Skin epidermis (tissue), 12 donors: ENCODE data around the gene ISCA1.

Experiments
- H3K27ac ChIP-seq, 21 experiments: fragments of 200-600 bp; sonication (generic) in 11 of 21; one replicate each; pipeline ENCODE4 v1.5.0; 2020; ENCODE audit warnings: mild to moderate bottlenecking in 3 of 21, inconsistent platforms in 2 of 21, moderate library complexity in 2 of 21
- H3K4me3 ChIP-seq, 7 experiments: fragments of 200-600 bp; sonication (generic) in 2 of 7; one replicate each; pipeline ENCODE4 v1.5.0; 2020; ENCODE audit warnings: inconsistent platforms in 2 of 7, mild to moderate bottlenecking in 2 of 7, moderate library complexity in 1 of 7

The ISCA1 gene

GRCh38 chr9:86242071-86242470 is 40.3 kb downstream of the ISCA1 start:
- H3K27ac ChIP-seq, result no peak overlapping the region
- H3K4me3 ChIP-seq, result no peak overlapping the region

GRCh38 chr9:86241216-86241615 is 41.1 kb downstream of the ISCA1 start:
- H3K27ac ChIP-seq, result no peak overlapping the region

GRCh38 chr9:86238861-86239770 is 43.2 kb downstream of the ISCA1 start:
- no peak overlapping the region for H3K27ac ChIP-seq
- H3K4me3 ChIP-seq, result no peak overlapping the region

More at GRCh38 chr9:86241216-86241615, 41.1 kb downstream of the ISCA1 start:
- H3K4me3 ChIP-seq, result no peak overlapping the region

GRCh38 chr9:86230858-86231257 is 51.5 kb downstream of the ISCA1 start:
- H3K27ac ChIP-seq, result no peak overlapping the region
- no peak overlapping the region for H3K4me3 ChIP-seq

GRCh38 chr9:86222667-86223066 is 59.7 kb downstream of the ISCA1 start:
- no peak overlapping the region for H3K4me3 ChIP-seq
- H3K27ac ChIP-seq, result no peak overlapping the region

- Histone ChIP-seq H3K4me3 (no peak overlapping the region), H3K27ac (no peak overlapping the region)
Observed at GRCh38 chr9:86219606-86220005, 62.7 kb downstream of the ISCA1 start.

GRCh38 chr9:86217076-86217755 is 65.1 kb downstream of the ISCA1 start:
- Histone ChIP-seq H3K27ac (no peak overlapping the region), H3K4me3 (no peak overlapping the region)
